IMR-90 (cell line): ENCODE data around the gene DGKG. TPM values are rescaled to one million over a fixed set of nuclear protein-coding genes. Genes with fewer than 3 reads are reported as not detected.

Source experiments
- ATAC-seq: fragments of 200-7000 bp; cut with Tn5 transposase; 2 replicates; pipeline ENCODE4 v1.9.1; 2020; ENCODE audit warnings: low read depth, mild to moderate bottlenecking, moderate library complexity
- BruUV-seq: library from RNA; stranded (reverse); fragments of 400-500 nt; replicated peaks from 2 replicates; lab custom pipeline; 2021; lab: Mats Ljungman, UMichigan
- CTCF ChIA-PET: fragments of 300-600 bp; formaldehyde crosslinking; extraction: SDS; loops from one replicate; lab custom pipeline; 2021; ENCODE audit warnings: antibody characterized with exemption; lab: Yijun Ruan, JAX
- POLR2A ChIA-PET: fragments of 300-600 bp; sonication (Branson Sonifier 250); formaldehyde crosslinking; loops from one replicate; lab custom pipeline; 2022; ENCODE audit warnings: antibody characterized with exemption; ENCODE audit not compliant: unreplicated experiment; lab: Charles Lee
- DNase-seq: peaks from one replicate; pipeline ENCODE4 v3.0.0; 2013
- H2AFZ ChIP-seq: replicated peaks from 2 replicates; pipeline ENCODE3; 2013; ENCODE audit warnings: low read length, mild to moderate bottlenecking; ENCODE audit not compliant: poor library complexity
- H2AK5ac ChIP-seq: 2 replicates; pipeline ENCODE4 v1.6.1; 2013; ENCODE audit warnings: low read depth, low read length, inconsistent platforms
- H2AK9ac ChIP-seq: replicated peaks from 2 replicates; pipeline ENCODE3; 2013; ENCODE audit warnings: mild to moderate bottlenecking, low read depth, low read length, moderate library complexity; ENCODE audit not compliant: poor library complexity
- H2BK120ac ChIP-seq: 2 replicates; pipeline ENCODE4 v1.6.1; 2013; ENCODE audit warnings: low read depth, low read length, inconsistent platforms
- H2BK15ac ChIP-seq: 3 replicates; pipeline ENCODE4 v1.6.1; 2013; ENCODE audit warnings: low read depth, low read length, inconsistent platforms
- H2BK20ac ChIP-seq: 2 replicates; pipeline ENCODE4 v1.6.1; 2013; ENCODE audit warnings: low read depth, mild to moderate bottlenecking, inconsistent platforms, low read length, moderate library complexity
- H2BK5ac ChIP-seq: 2 replicates; pipeline ENCODE4 v1.6.1; 2013; ENCODE audit warnings: mild to moderate bottlenecking, low read depth, low read length, inconsistent platforms; ENCODE audit not compliant: poor library complexity, severe bottlenecking
- H3K14ac ChIP-seq: replicated peaks from 2 replicates; pipeline ENCODE4 v1.6.1; 2013; ENCODE audit warnings: low read depth, low read length, inconsistent platforms
- H3K18ac ChIP-seq: 2 replicates; pipeline ENCODE4 v1.6.1; 2013; ENCODE audit warnings: low read depth, low read length, control low read depth
- H3K23ac ChIP-seq: 2 replicates; pipeline ENCODE4 v1.6.1; 2013; ENCODE audit warnings: low read depth, low read length, inconsistent platforms
- H3K27ac ChIP-seq: 2 replicates; pipeline ENCODE4 v1.5.1; 2013; ENCODE audit warnings: mild to moderate bottlenecking, control low read depth, low read length; ENCODE audit not compliant: insufficient read depth
- H3K27me3 ChIP-seq: 2 replicates; pipeline ENCODE4 v1.6.1; 2013; ENCODE audit warnings: low read length; ENCODE audit not compliant: control insufficient read depth, insufficient read depth
- H3K36me3 ChIP-seq: 2 replicates; pipeline ENCODE4 v1.6.1; 2013; ENCODE audit warnings: low read length, mixed read lengths; ENCODE audit not compliant: control insufficient read depth, insufficient read depth
- H3K4ac ChIP-seq: 2 replicates; pipeline ENCODE4 v1.6.1; 2013; ENCODE audit warnings: low read depth, low read length, inconsistent platforms
- H3K4me1 ChIP-seq: 2 replicates; pipeline ENCODE4 v1.6.1; 2013; ENCODE audit warnings: low read length, mixed read lengths; ENCODE audit not compliant: control insufficient read depth, insufficient read depth
- H3K4me2 ChIP-seq: 2 replicates; pipeline ENCODE4 v1.6.1; 2013; ENCODE audit warnings: low read depth, mild to moderate bottlenecking, control low read depth, low read length, moderate library complexity
- H3K4me3 ChIP-seq: 2 replicates; pipeline ENCODE4 v1.5.1; 2013; ENCODE audit warnings: low read depth, mild to moderate bottlenecking, control low read depth, low read length, moderate library complexity; ENCODE audit not compliant: insufficient read depth
- H3K56ac ChIP-seq: 2 replicates; pipeline ENCODE4 v1.6.1; 2013; ENCODE audit warnings: low read length, inconsistent platforms; ENCODE audit not compliant: insufficient read depth; ENCODE audit errors: extremely low read depth
- H3K79me1 ChIP-seq, 2 experiments: 2 replicates each; pipeline ENCODE4 v1.6.1; 2013; ENCODE audit warnings: low read length in 2 of 2, inconsistent platforms in 1 of 2, low read depth in 1 of 2
- H3K9ac ChIP-seq: 2 replicates; pipeline ENCODE4 v1.6.1; 2013; ENCODE audit warnings: low read depth, low read length, control low read depth
- H3K9me1 ChIP-seq: 2 replicates; pipeline ENCODE4 v1.6.1; 2013; ENCODE audit warnings: low read length, inconsistent platforms; ENCODE audit not compliant: insufficient read depth
- H3K9me3 ChIP-seq: 2 replicates; pipeline ENCODE4 v1.6.1; 2013; ENCODE audit warnings: low read length; ENCODE audit not compliant: control insufficient read depth, insufficient read depth
- H4K20me1 ChIP-seq: 2 replicates; pipeline ENCODE4 v1.6.1; 2013; ENCODE audit warnings: low read length, inconsistent platforms; ENCODE audit not compliant: insufficient read depth
- H4K5ac ChIP-seq: 2 replicates; pipeline ENCODE4 v1.6.1; 2013; ENCODE audit warnings: mild to moderate bottlenecking, low read depth, low read length, control low read depth
- H4K8ac ChIP-seq, 2 experiments: 2 replicates each; pipeline ENCODE4 v1.6.1; 2013; ENCODE audit warnings: low read depth in 2 of 2, low read length in 2 of 2, control low read depth in 1 of 2, inconsistent platforms in 1 of 2
- H4K91ac ChIP-seq: 2 replicates; pipeline ENCODE4 v1.6.1; 2013; ENCODE audit warnings: low read depth, low read length, inconsistent platforms; ENCODE audit not compliant: insufficient read depth
- BHLHE40 ChIP-seq: fragments of 150-350 bp; IDR thresholded peaks from 2 replicates; pipeline ENCODE4 v1.6.1; 2016; ENCODE audit warnings: mild to moderate bottlenecking, low read depth, low read length
- CEBPB ChIP-seq: IDR thresholded peaks from 2 replicates; pipeline ENCODE4 v1.6.1; 2012; ENCODE audit warnings: low read depth, low read length, improper control_type of control experiment
- CHD1 ChIP-seq: IDR thresholded peaks from 2 replicates; pipeline ENCODE4 v1.6.1; 2012; ENCODE audit warnings: low read depth, low read length, improper control_type of control experiment
- CTCF ChIP-seq: conservative IDR thresholded peaks from 2 replicates; pipeline ENCODE4 v1.5.1; 2012; ENCODE audit warnings: mild to moderate bottlenecking, low read depth, low read length, improper control_type of control experiment
- FOS ChIP-seq: fragments of 150-350 bp; IDR thresholded peaks from 2 replicates; pipeline ENCODE4 v1.6.1; 2016; ENCODE audit warnings: low read depth, low read length
- MAFK ChIP-seq: IDR thresholded peaks from 2 replicates; pipeline ENCODE4 v1.6.1; 2012; ENCODE audit warnings: low read depth, low read length, improper control_type of control experiment
- MAZ ChIP-seq: IDR thresholded peaks from 2 replicates; pipeline ENCODE4 v1.6.1; 2012; ENCODE audit warnings: low read depth, mild to moderate bottlenecking, low read length, improper control_type of control experiment, moderate library complexity, borderline replicate concordance
- NFE2L2 ChIP-seq: fragments of 150-350 bp; IDR thresholded peaks from 2 replicates; pipeline ENCODE4 v1.6.1; 2016; ENCODE audit warnings: low read depth, mild to moderate bottlenecking, low read length
- POLR2A ChIP-seq: IDR thresholded peaks from 2 replicates; pipeline ENCODE4 v1.6.1; 2012; ENCODE audit warnings: mild to moderate bottlenecking, low read depth, low read length
- RAD21 ChIP-seq: IDR thresholded peaks from 2 replicates; pipeline ENCODE4 v1.6.1; 2012; ENCODE audit warnings: low read length, improper control_type of control experiment
- RCOR1 ChIP-seq: IDR thresholded peaks from 2 replicates; pipeline ENCODE4 v1.6.1; 2012; ENCODE audit warnings: mild to moderate bottlenecking, low read length, improper control_type of control experiment; ENCODE audit not compliant: insufficient replicate concordance
- RFX5 ChIP-seq: IDR thresholded peaks from 2 replicates; pipeline ENCODE4 v1.8.0; 2012; ENCODE audit warnings: low read depth, mild to moderate bottlenecking, low read length, moderate library complexity
- SMC3 ChIP-seq: fragments of 150-350 bp; IDR thresholded peaks from 2 replicates; pipeline ENCODE4 v1.6.1; 2016; ENCODE audit warnings: low read depth, mild to moderate bottlenecking, antibody characterized with exemption, low read length, moderate library complexity
- USF2 ChIP-seq: fragments of 150-350 bp; IDR thresholded peaks from 2 replicates; pipeline ENCODE4 v1.6.1; 2017; ENCODE audit warnings: mild to moderate bottlenecking, antibody characterized with exemption, low read length, low read depth
- WGBS, 2 experiments: methylation state at CpG; one replicate each; pipeline versions ENCODE4 v1.1.5 to v1.1.7; 2013; ENCODE audit warnings: missing lambda C conversion rate in 2 of 2; ENCODE audit not compliant: insufficient read length in 1 of 2; ENCODE audit errors: extremely low coverage in 2 of 2; 5-methylcytosine and 5-hydroxymethylcytosine counted together
- dilution Hi-C: fragments of 300-500 bp; cut with HindIII; formaldehyde crosslinking; loops from one replicate; pipeline ENCODE4 v1.14.3; 2018; ENCODE audit warnings: low sequenced_read_pairs; ENCODE audit not compliant: unreplicated experiment
- in situ Hi-C: fragments of 300-500 bp; cut with MboI; formaldehyde crosslinking; loops from 3 replicates; pipeline ENCODE4 v1.14.3; 2019; ENCODE audit warnings: low sequenced_read_pairs, inconsistent platforms, mixed read lengths
- intact Hi-C: fragments of 100-400 bp; cut with micrococcal nuclease; formaldehyde crosslinking; loops from 2 replicates; pipeline ENCODE4 v1.10.0; 2022
- polyA plus RNA-seq, 3 experiments: library from polyadenylated mRNA; depleted of rRNA; stranded (reverse); fragments of >200 nt; gene quantifications; 2 replicates each; pipeline ENCODE4 v1.2.3, GENCODE V29; 2012; ENCODE audit warnings: low replicate concordance in 1 of 3
- total RNA-seq: library from RNA; depleted of rRNA; stranded (reverse); fragments of >200 nt; gene quantifications from 2 replicates; pipeline ENCODE4 v1.2.3, GENCODE V29; 2012

DGKG gene
- total and polyA plus RNA-seq, 2 of the 4 experiments (the other 2 are of a cell fraction), result 1.2 to 4.1 TPM

GRCh38 chr3:186383026-186383993 lies 21.3 kb upstream of the DGKG start:
- H3K4me2 ChIP-seq, result no peak overlapping the region
- no TSS peak for BruUV-seq
- TF ChIP-seq RAD21 (no peak), SMC3 (no peak), NFE2L2 (no peak), FOS (no peak), POLR2A (no peak), USF2 (no peak), MAZ (no peak), CHD1 (no peak), MAFK (no peak), CTCF (no peak), BHLHE40 (no peak), RCOR1 (no peak), CEBPB (no peak), RFX5 (no peak)
- no peak overlapping the region for H3K9ac ChIP-seq
- no peak overlapping the region for H2AK9ac ChIP-seq
- no peaks in the 10 kb centered on the region for H3K79me1 ChIP-seq
- no peak overlapping the region for H4K91ac ChIP-seq
- H3K9me3 ChIP-seq, result no peaks in the 10 kb centered on the region
- H3K9me1 ChIP-seq, result no peaks in the 10 kb centered on the region
- no peak overlapping the region for H3K4ac ChIP-seq
- H2BK120ac ChIP-seq, result no peak overlapping the region
- no peak overlapping the region for H4K5ac ChIP-seq
- H3K36me3 ChIP-seq, result no peaks in the 10 kb centered on the region
- H4K8ac ChIP-seq, result no peak overlapping the region
- WGBS, 2 experiments, result 67% methylated on average over 1 of the region's 18 CpGs; no CpG with 5 or more reads in 1 of the 2 experiments
- H3K18ac ChIP-seq, result no peak overlapping the region
- no peaks in the 10 kb centered on the region for H4K20me1 ChIP-seq
- H2BK20ac ChIP-seq, result no peak overlapping the region
- H2AK5ac ChIP-seq, result no peak overlapping the region
- no peak overlapping the region for H2BK5ac ChIP-seq
- no peaks in the 10 kb centered on the region for H3K4me1 ChIP-seq
- H3K56ac ChIP-seq, result no peak overlapping the region
- ChIA-PET POLR2A (no interaction called here), CTCF (no interaction called here)
- ATAC-seq, result no peak
- intact Hi-C loops (no loop called here), dilution Hi-C loops (no loop called here), in situ Hi-C loops (no loop called here)
- H3K14ac ChIP-seq, result no peak overlapping the region
- no peak for DNase-seq
- H3K27me3 ChIP-seq, result peaks cover 4% of the 10 kb centered on the region
- H2AFZ ChIP-seq, result no peak overlapping the region
- no peak overlapping the region for H3K23ac ChIP-seq
- H3K4me3 ChIP-seq, result no peak overlapping the region
- H2BK15ac ChIP-seq, result no peak overlapping the region
- no peak overlapping the region for H3K27ac ChIP-seq
